Coronary artery (tissue), 2 donors: Measurements from ENCODE around the gene SS18L1.

ENCODE experiments used
- DNase-seq: peaks from one replicate; pipeline ENCODE4 v3.0.0-alpha.2; 2017; ENCODE audit warnings: low spot score
- H3K27ac ChIP-seq, 2 donors: fragments of 200-600 bp; sonication (generic); one replicate each; pipeline ENCODE4 v1.5.1; 2016 to 2019
- H3K4me3 ChIP-seq: fragments of 200-600 bp; sonication (generic); 2 replicates; pipeline ENCODE4 v1.5.1; 2016; ENCODE audit warnings: mild to moderate bottlenecking, moderate library complexity
- CTCF ChIP-seq: fragments of 200-600 bp; sonication (generic); IDR thresholded peaks from one replicate; pipeline ENCODE4 v1.5.1; 2019; ENCODE audit warnings: antibody characterized with exemption

The SS18L1 gene

DNA sequence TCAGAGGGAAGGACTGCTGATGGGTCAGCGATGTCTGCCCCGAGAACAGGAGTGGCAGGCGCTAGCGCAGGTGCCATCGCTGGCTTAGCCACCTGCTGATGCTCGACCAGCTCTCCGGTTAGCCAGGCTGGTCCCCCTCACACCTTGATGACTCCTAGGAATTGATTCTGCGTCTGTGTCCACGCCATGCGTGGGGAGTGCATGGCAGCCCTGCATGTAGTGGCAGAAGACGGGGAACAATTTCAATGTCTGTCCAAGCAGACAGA lies 6.7 kb downstream of the SS18L1 start:
- no peak for TF ChIP-seq CTCF
- Histone ChIP-seq H3K4me3 (no peak overlapping the region), H3K27ac (no peak overlapping the region)

DNA sequence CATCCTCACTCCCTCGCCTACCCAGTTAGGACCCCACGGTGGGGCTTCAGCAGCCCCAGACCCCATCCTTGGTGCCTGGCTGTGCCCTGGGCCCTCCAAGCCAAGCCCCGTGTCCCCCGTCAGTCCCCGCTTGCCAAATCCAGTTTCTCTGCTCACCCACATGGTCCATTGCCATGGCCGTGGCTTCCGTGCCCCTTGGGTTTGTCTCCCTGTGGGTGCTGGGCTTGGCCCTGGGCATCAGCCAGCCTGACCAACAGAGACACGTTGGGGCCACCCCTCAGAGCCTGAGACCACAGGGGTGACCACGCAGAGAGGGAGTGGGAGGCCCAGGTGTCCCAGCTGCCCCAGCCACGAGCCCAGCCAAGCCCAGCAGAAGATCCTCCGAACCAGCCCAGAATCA lies 7.7 kb downstream of the SS18L1 start:
- peak; percentile 58 for DNase-seq
- TF ChIP-seq CTCF, result no peak
- Histone ChIP-seq H3K27ac (no peak overlapping the region), H3K4me3 (no peak overlapping the region)

More for the DNA sequence above, 6.7 kb downstream of the SS18L1 start:
- DNase-seq, result no peak

DNA sequence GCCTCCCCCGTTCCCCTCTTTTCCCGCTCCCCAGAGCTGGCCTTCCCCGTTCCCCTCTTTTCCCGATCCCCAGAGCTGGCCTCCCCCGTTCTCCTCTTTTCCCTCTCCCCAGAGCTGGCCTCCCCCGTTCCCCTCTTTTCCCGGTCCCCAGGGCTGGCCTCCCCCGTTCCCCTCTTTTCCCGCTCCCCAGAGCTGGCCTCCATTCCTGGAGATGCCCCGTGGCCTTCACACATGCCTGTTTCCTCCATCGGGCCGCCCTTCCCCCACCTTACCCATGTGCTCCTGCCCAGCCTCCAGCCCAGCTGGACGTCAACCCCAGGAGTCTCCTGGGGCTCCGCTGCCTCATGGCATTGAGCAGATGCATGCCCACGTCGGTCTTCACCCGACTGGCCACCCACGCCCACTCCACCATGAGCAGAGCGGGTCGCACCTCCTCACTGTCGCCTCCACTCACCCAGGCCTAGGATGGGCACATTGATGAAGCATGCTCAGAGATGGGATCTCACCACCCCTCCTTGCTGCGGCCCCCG lies 8.3 kb downstream of the SS18L1 start:
- Histone ChIP-seq H3K4me3 (no peak overlapping the region), H3K27ac (no peak overlapping the region)
- DNase-seq, result no peak
- no peak for TF ChIP-seq CTCF

- no peak for DNase-seq
- Histone ChIP-seq H3K27ac (no peak overlapping the region), H3K4me3 (no peak overlapping the region)
- TF ChIP-seq CTCF, result no peak
Observed at GRCh38 chr20:62155428-62156253, 12.1 kb downstream of the SS18L1 start.

DNA sequence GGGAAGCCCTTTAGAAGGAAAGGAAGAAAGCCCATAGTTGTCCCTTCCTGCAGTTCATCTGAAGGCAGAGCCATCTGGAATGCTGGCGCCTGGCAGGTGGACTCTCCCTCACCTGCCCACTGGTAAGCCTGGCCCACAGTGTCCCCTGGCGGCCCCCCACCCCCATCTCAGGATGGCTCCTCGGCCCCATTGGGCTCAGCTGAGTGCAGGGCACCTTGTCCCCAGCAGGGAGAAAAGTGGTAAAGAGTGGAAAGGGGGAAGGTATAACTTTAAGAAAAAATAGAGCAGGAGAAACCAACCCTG lies 12.6 kb downstream of the SS18L1 start:
- no peak for TF ChIP-seq CTCF
- Histone ChIP-seq H3K27ac (no peak overlapping the region), H3K4me3 (no peak overlapping the region)
- DNase-seq, result no peak

GRCh38 chr20:62156592-62157386 lies 13.2 kb downstream of the SS18L1 start:
- DNase-seq, result no peak
- Histone ChIP-seq H3K4me3 (no peak overlapping the region), H3K27ac (no peak overlapping the region)
- peak; percentile 32 for TF ChIP-seq CTCF
